Endometrium (tissue), 2 donors: ENCODE measurements around the gene PLSCR3.

Experiments
- FAIRE-seq: peaks from 2 replicates; lab custom pipeline; 2012; peaks lifted over from hg19 to GRCh38; lab: Jason Lieb, UNC
- donor health status: control.
- donor health status: control.

The PLSCR3 gene

DNA sequence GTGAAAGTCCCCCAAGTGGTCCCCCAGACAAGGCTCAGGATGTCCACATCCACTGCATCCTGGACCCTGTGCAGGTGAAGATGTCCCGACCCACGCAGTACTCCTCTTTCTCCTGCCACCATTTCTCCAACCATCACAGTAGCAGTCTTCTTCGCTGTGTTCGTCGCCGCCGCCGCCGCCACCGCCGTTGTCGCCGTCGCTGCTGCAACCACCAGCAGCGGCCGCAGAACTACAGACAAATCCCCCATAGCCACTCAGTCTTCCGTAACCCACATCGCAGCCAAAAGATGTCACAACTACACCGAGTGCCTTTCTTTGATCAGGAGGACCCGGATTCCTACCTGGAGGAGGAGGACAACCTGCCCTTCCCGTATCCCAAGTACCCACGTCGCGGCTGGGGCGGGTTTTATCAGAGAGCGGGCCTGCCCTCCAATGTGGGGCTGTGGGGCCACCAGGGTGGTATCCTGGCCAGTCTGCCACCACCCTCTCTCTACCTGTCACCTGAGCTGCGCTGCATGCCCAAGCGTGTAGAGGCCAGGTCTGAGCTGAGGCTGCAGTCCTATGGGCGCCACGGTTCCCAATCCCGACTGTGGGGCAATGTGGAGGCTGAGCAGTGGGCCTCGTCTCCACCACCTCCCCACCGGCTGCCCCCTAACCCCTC, 32.0 kb upstream of the PLSCR3 start:
- FAIRE-seq = no peak

DNA sequence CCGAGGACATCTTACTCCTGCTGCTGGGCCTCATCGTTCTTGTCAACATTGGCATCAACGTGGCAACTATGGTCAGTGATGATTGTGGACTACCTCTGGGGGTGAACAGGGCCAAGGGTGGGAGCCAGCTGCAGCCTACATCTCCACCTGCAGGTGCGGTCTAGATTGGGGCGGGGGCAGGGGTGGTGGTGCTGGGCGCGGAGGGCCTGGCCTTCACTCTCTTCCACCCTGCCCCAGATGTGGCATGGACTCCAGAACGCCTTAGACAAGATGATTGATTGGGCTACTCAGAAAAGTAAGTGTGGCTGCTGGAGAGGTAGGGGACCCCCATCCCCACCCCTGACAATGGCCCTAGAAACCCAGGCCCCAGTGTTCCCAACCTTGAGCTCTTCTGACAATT, 31.4 kb upstream of the PLSCR3 start:
- FAIRE-seq = no peak

DNA sequence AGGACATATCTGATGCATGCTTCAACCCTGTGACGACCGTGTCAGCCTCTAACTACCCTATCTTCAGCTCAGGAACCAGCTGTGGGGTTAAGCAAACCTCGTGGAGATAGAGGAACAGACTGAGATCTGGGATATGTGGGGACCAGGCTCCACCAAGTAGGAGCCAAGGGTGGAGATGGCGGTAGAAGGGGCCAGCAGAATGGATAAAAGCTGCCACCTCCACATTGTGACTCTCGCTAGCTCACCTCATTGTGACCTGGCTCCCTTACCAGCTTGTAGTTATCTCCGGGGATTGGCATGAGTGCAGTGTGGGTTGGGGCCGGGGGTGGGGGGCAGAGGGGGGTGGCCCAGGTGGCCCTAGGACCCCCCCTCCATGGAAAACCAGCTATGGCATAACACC, 31.0 kb upstream of the PLSCR3 start, which contains the start of gene SPEM2:
SPEM2 (plus strand) TSS at position 301 of the 400 bp plus-strand sequence; CDS start at position 374, 73 bp downstream.
- no peak for FAIRE-seq

DNA sequence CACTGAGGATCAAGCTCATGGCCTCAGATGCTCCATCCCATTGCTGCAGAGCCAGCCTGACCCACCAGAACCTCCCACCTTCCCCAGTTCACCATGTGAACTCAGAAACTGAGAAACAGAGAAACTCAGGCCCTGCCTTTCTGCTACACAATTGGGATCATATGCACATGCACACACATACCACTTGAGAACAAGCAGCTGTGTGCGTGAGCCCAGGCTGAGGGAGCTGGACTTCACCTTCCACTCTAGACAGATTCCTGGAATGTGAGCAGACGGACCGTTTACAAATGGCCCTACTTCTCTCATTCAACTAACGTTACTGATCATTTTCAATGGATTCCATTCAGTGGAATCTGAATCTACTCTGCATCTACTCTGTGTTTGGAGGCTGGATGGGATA, 29.4 kb upstream of the PLSCR3 start:
- no peak for FAIRE-seq

DNA sequence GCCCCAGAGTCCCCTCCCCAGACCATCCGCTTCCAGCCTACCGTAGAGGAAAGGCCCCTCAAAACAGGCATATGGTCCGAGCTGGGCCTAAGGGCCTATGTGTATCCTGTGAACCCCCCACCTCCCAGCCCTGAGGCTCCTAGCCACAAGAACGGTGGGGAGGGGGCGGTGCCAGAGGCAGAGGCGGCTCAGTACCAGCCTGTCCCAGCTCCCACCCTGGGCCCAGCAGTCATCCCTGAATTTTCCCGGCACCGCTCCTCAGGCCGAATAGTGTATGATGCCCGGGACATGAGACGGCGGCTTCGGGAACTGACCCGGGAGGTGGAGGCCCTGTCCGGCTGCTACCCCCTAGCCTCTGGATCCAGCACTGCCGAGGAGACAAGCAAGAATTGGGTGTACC, 26.9 kb upstream of the PLSCR3 start:
- no peak for FAIRE-seq

DNA sequence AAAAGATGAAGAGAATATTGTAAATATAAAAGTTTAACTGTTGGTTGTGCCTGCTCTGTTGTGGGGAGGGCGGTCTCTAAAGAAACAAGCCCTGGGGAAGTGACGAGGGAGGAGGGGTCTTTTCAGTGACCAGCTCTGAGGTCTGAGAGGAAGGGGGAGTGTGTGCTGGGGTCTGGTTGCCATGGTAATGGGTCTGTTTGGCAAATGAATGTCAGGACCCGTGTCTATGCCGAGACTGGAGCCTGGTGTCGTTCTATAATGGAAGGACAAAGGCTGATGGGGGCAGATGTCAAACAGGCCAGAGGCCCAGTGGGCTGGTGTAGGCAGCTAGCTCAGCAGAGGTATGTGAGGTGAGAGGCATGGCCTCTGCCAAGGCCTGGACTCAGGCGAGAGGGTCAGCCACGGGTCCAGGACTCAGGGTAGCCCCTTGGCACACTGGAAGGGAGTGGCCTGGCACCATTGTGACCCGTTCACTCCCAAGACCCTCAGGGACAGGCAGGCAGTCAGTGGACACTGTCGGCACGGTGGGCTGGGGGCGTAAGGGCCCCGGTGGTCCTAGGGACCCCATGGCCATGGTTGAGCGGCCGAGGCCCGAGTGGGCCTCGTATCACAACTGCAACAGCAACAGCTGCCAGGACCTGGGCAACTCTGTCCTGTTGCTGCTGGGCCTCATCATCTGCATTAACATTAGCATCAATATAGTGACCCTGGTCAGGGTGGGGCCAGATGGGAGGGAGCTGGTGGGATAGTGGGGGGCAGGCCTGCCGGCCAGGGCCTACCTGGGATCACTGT, 25.7 kb upstream of the PLSCR3 start, which contains the start of gene SPEM1:
SPEM1 (plus strand) TSS at position 506 of the 792 bp plus-strand sequence; CDS start at position 567, 61 bp downstream.
- FAIRE-seq = no peak

DNA sequence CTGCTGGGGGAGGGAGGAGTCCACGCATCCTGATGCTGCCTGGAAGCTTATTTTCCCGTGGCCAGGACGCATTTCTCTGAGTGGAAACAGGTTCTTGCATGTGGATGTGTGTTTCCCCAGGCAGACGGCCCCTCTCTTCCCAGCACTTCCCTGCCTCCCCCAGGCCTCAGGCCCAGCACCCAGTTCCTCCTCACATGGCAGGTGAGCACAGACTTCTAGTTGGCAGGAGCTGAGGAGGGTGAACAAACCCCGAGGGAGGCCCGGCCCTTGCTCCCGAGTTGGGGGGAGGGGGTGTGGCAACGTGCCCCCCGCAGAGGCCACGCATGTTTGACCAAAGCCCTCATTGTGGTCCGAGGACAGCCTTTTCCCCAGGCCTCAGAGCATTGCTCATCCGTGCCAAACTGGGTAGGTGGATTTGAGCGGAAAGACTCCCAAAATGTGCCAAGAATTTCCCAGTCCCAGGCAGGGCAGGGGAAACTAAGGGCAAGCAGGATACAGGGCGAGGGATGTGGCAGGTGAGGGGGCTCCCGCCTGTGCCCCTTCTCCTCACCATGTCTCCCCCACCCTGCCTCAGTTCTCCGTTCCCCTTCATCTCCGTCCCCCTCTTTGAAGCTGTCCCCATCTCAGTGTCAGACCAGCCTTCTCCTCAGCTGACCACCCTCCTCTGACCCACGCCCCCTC, 24.3 kb upstream of the PLSCR3 start:
- no peak for FAIRE-seq

DNA sequence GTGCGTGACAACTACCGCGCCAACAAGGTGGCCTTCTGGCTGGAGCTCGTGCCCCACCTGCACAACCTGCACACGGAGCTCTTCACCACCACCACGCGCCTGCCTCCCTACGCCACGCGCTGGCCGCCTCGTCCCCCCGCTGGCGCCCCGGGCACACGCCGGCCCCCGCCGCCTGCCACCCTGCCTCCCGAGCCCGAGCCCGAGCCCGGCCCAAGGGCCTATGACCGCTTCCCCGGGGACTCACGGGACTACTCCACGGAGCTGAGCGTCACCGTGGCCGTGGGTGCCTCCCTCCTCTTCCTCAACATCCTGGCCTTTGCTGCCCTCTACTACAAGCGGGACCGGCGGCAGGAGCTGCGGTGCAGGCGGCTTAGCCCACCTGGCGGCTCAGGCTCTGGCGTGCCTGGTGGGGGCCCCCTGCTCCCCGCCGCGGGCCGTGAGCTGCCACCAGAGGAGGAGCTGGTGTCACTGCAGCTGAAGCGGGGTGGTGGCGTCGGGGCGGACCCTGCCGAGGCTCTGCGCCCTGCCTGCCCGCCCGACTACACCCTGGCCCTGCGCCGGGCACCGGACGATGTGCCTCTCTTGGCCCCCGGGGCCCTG, 22.8 kb upstream of the PLSCR3 start:
- FAIRE-seq = no peak

DNA sequence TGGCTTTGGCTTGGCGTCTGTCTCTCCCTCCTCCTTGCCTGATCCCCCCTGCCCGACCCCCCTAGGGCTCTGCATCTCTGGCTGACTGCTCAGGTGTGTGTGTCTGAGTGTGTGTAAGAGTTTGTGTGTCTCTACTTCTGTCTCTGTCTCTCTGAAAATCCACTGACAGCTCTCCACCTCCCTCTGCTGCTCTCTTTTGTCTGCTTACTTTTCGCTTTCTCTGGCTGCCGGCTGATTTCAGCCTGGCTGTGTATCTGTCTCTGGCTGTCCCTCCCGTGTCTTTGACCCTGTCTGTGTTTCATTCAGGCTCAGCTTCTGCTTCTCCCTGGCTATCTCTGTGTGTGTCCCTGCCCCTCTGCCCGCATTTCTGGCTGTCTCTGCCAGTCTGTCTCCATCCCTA, 22.0 kb upstream of the PLSCR3 start:
- no peak for FAIRE-seq

DNA sequence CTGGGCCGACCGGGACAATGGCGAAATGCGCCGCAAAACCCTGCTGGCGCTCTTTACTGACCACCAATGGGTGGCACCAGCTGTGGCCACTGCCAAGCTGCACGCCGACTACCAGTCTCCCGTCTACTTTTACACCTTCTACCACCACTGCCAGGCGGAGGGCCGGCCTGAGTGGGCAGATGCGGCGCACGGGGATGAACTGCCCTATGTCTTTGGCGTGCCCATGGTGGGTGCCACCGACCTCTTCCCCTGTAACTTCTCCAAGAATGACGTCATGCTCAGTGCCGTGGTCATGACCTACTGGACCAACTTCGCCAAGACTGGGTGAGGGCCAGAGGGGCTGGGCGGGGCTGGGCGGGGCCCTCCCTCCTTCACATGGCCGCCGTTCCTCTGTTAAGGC, 21.5 kb upstream of the PLSCR3 start:
- no peak for FAIRE-seq

DNA sequence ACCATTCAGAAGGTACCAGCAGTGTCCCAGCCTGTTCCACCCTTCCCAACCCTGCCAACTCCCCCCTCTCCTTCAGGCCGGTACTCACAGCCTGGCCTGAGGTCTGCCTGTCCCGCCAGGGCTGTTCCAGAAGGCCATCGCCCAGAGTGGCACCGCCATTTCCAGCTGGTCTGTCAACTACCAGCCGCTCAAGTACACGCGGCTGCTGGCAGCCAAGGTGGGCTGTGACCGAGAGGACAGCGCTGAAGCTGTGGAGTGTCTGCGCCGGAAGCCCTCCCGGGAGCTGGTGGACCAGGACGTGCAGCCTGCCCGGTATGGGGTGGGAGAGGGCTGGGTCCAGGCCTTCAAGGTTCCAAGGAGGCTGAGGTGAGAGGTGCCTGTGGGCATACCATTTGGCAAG, 20.5 kb upstream of the PLSCR3 start:
- no peak for FAIRE-seq

DNA sequence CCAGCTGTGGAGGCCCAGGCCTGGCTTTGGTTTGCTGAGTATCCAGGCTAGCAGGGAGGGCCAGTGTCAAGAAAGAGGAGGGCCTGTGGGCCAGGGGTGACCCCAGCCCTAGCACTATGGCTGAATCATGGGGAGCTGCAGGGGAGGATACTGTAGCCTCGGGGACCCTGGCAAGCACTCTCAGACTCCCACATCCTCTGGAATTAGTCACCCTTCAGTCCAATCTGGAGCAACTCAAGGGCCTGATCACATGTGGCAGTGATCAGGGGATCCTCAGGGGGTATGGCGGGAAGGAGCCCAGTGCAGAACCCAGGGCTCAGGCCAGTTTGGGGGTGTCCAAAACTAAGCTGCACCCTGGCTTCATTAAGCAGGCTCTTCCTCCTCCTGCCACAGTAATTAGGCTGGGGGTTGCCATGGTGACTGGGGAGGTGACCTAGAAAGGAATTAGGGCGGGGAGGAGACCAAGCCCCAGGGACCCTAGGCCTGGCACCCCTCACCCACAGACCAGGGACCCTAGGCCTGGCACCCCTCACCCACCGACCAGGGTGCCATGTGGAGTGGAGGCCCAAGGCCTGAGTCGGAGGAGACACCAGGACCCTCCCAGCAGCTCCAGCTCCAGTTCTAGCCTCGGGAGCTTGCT, 19.1 kb upstream of the PLSCR3 start:
- FAIRE-seq = no peak

DNA sequence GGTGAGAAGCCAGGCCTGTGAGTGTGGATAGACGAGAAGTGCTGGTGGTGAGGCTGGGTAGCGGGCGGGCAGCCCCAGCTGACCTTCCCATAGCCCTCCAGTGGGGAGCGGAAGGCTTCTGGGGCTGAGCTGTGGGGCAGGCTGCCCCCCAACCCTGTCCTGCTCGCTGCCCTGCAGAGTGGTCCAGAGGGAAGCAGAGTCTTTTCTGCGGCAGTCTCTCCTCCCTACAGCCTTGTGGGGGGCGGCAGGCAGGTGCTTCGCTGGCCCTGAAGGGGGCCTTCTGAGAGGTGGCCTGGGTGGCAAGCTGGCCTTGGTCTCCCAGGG, 17.1 kb upstream of the PLSCR3 start:
- no peak for FAIRE-seq

DNA sequence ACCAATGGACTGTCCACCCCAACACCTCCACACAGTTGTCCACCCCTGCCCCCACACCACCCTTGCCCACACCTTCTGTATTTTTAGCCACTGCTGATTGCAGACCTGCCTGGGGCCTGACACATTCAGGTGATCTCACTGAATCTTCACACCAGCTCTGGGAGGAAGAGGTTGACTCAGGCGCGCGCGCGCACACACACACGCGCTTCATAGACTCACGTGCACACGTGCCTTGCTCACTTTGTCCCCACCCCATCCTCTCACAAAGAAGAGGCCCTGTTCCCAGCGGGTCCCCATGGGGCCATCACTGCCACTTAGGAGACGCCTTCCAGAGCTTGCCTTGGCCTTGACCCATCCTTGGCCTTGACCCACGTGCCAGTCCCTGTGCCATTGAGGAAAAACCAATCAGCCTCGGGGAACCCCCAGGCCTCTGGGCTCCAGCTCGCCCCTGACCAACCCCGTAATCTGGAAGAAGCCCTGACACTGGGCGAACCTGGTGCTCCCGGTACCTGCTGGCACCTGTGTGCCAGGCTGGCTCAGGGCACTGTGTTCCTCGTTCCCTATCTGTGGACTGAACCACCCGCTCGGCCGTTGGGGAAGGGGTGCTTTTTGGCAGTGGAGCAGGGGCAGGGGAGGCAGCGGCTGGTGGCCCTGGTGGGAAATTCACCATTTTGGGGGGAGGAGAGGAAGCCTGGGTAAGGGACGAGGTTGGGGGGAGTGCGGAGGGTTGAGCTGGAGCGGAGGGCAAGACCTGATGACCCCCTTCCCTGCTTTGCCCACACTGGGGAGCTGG, 16.5 kb upstream of the PLSCR3 start:
- FAIRE-seq = no peak

DNA sequence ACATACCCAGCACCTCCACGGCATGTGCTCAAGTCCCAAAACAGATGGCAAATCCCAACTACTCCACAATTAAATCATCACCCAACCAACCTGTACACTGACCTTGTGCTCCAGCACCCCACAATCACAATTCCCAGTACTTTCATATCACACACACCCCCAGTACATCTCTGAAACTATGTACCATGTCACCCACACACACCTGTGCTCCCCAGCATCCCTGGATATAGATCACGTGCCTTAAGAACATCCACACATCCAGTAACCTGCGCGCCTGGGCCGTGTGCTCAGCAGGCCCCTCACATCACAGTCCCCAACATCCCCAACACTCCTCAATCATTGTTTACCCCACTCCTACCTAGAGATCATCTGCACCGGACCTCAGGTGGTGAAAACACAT, 15.4 kb upstream of the PLSCR3 start:
- FAIRE-seq = no peak

DNA sequence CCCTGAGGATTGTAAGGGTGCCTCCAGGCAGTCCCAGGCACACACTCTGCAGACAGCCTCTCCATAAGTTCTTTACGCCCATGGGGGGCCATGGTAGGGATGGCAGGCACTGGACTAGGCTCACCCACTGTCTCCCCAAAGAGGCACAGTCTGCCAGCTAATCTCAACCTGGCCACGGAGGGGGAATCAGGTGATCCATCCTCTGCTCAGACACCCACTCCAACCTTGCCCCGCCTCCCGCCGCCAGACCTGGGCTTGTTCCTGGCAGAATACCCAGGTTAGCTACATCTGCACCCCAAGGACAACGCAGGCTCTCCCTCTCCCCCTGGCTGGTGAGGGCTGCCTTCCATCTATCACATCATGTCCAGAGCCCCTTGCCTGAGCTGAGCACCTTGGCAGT, 14.5 kb upstream of the PLSCR3 start:
- FAIRE-seq = no peak

DNA sequence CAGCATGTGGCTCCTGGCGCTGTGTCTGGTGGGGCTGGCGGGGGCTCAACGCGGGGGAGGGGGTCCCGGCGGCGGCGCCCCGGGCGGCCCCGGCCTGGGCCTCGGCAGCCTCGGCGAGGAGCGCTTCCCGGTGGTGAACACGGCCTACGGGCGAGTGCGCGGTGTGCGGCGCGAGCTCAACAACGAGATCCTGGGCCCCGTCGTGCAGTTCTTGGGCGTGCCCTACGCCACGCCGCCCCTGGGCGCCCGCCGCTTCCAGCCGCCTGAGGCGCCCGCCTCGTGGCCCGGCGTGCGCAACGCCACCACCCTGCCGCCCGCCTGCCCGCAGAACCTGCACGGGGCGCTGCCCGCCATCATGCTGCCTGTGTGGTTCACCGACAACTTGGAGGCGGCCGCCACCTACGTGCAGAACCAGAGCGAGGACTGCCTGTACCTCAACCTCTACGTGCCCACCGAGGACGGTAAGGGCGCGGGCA, 14.0 kb upstream of the PLSCR3 start:
- no peak for FAIRE-seq

DNA sequence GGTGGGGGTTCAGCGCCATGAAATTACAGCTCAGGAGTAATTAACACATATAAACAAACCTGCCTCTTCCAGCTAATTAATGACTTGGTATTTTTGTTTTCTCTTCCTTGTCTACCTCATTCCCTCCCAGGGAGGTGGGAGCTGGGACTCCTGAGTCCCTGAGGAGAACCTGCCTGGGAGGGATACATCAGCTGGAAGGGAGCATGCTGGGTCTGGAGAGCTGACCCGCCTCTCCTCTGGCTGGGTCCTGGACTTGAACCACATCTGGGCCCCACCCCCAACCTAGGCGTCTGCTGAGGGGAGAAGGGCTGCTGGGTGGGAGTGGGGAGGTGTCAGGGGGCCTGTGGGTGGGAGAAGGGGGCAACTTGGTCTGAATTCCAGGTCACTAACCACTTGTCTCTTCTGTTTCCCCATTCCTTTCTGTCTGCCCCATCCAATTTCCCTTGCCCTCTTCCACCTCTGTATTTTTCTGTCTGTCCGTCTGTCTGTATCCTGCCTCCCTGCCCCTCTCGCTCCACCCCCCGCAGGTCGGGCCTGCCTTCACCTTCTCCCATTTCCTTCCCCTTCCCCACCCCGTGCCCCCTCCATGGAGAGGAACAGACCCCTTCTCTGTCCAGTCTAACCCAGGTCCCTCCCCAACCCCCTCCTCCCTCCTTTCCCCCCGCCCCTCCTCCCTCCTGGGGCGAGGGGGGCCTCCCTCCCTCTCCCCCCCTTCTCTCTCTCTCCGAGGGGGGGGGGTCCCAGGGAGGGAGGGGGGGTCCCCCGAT, 13.3 kb upstream of the PLSCR3 start, which contains the start of gene NLGN2:
NLGN2 (plus strand) TSS at position 361 of the 767 bp plus-strand sequence. CDS start 411 bp downstream, outside the sequence.
- no peak for FAIRE-seq

DNA sequence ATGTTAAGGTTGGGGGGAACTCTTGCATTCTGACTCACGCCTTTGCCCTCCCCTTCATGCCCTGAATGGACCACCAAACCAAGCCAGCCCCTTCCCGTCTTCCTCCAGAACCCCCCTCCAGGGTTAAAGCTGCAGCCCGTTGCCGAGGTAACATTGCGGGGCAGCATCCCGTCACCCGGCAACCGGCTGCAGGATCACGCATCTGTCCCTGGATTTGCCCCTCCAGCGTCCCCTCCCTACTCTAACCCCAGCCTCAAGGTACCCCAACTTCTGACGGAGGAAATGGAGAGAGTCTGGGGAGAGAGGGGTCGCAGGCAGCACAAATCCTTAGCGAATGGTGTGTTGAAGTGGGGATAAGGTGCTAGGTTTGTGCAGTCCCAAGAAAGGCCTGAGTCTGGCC, 12.8 kb upstream of the PLSCR3 start:
- FAIRE-seq = no peak

DNA sequence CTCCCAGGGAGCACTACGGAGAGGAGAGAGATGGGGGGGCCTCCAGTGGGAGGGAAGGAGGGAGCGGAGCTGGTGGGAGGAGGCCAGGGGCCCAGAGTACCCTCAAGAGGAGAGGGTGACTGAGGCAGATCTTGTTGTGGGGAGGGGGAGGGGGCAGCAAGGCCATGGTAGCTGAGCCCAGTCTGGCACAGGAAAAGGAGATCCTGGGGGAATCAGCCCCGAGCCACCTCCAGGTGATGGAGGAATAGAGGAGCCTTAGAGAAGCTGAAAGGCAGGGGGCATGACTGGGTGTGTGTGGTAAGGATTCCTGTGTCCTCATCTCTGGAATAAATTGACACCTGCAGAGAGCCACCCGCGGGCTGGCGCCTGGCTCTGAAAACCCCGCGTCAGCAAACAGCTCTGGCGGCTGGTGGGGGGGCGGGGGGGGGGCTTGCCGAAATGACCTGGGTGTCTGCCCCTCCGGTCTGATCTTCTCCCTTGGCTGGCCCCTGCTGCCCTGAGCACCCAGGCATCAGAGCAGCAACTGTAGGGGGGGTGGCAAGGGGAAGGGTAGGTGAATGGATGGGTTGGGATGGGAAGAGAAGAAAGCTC, 12.0 kb upstream of the PLSCR3 start:
- FAIRE-seq = no peak
